IPS DF 6.9 (cell line): ENCODE measurements around the gene ATP5F1D.

Experiments used
- DNase-seq: peaks from one replicate; pipeline ENCODE4 v3.0.0-alpha.2; 2013; ENCODE audit warnings: low read depth, low spot score
- H3K27ac ChIP-seq: one replicate; pipeline ENCODE4 v1.5.1; 2013; ENCODE audit warnings: low read length, control low read depth
- H3K27me3 ChIP-seq: 2 replicates; pipeline ENCODE4 v1.6.1; 2013; ENCODE audit warnings: mild to moderate bottlenecking, low read length; ENCODE audit not compliant: control insufficient read depth, insufficient read depth
- H3K36me3 ChIP-seq: 2 replicates; pipeline ENCODE4 v1.6.1; 2013; ENCODE audit warnings: low read length; ENCODE audit not compliant: control insufficient read depth, insufficient read depth
- H3K4me1 ChIP-seq: 2 replicates; pipeline ENCODE4 v1.6.1; 2013; ENCODE audit warnings: low read length; ENCODE audit not compliant: control insufficient read depth, insufficient read depth
- H3K4me3 ChIP-seq: 2 replicates; pipeline ENCODE4 v1.5.1; 2013; ENCODE audit warnings: mild to moderate bottlenecking, low read length
- H3K9me3 ChIP-seq: 2 replicates; pipeline ENCODE4 v1.6.1; 2013; ENCODE audit warnings: low read length, inconsistent platforms; ENCODE audit not compliant: control insufficient read depth, insufficient read depth
- WGBS: extraction: QIAGEN DNeasy Blood & Tissue Kit; methylation state at CpG from one replicate; pipeline ENCODE4 v1.1.7; 2013; ENCODE audit warnings: mixed read lengths, missing lambda C conversion rate; ENCODE audit not compliant: insufficient read length, insufficient coverage; 5-methylcytosine and 5-hydroxymethylcytosine counted together

Gene ATP5F1D

DNA sequence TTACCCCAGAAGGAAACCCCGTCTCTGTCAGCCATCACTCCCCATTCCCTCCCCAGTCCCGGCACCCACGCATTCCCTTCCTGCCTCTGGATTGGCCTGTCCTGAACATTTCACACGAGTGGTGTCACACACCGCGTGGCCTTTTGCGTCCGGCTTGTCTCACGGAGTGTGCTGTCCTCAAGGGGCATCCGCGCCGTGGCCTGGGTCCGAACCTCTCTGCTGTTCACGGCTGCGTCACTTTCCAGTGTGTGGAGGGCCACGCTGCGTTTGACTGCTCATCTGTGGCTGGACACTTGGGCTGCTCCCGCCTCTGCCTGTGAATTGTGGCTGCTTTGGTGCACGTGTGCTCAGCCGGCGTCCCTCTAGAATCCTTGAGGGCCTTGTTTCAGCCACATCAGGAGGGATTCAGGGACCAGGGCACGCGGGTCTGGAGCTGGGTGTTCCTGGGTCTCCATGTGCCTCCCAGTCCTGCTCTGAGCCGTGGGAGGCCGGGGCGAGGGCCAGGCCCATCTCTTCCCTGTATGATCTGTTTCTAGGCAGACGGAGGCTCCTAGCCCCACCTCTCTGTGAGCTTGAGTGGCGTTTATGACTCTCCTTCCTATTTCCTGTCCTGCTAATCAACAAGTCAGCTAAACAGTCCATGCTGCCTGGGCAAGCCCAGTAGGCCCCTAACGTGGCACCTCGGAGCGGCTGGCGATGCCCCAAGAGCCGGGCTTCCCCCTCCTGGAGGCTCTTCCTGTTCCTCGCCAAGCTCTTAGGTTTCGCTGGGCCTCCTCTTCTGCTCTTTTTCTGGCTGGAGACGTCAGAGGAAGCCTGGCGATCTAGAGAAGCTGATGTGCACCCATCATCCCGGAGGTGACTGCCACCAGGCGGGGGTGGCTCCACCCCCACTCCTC, 27.9 kb upstream of the ATP5F1D start:
- peaks cover 3% of the 10 kb centered on the region; the same call in 1 of the 2 replicates for H3K36me3 ChIP-seq

DNA sequence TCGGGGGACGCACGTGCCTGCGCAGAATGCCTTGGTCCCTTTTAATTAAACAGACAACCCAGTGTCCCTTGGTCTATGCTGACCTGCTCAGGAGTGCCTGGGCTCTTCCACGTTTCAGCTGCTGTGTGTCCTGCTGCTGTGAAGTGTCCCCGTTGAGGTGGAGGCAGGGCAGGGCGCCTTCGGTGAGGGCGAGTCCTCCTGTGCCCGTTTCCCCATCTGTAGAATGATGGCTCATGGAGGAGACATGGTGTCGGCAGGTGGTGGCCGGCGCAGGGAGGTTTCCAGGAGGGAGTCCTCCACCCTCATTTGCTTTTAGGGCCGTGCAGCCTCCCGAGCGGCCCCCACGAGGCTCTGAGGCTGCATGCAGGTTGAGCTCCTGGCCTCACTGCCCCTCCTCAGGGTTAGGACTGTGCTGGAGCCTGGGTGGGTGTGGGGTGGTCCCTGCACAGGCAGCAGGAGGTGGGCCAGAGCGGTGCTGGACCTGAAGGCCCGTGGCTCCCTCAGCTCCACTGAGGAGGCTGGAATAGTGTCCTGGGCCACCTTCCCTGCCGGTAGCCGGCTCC, 27.2 kb upstream of the ATP5F1D start:
- H3K27ac ChIP-seq = no peak overlapping the region
- no CpG with 5 or more reads among the region's 21 CpGs for WGBS
- H3K4me1 ChIP-seq = peaks cover 4% of the 10 kb centered on the region; the same call in 1 of the 2 replicates
- DNase-seq = no peak
- no peaks in the 10 kb centered on the region for H3K27me3 ChIP-seq
- peaks cover 3% of the 10 kb centered on the region; the same call in 1 of the 2 replicates for H3K36me3 ChIP-seq
- no peaks in the 10 kb centered on the region for H3K9me3 ChIP-seq
- H3K4me3 ChIP-seq = no peak overlapping the region

More for the DNA sequence above, 27.9 kb upstream of the ATP5F1D start:
- H3K4me1 ChIP-seq = peaks cover 4% of the 10 kb centered on the region; the same call in 1 of the 2 replicates
- no peaks in the 10 kb centered on the region for H3K9me3 ChIP-seq
- WGBS = no CpG with 5 or more reads among the region's 39 CpGs
- no peak overlapping the region for H3K27ac ChIP-seq
- no peaks in the 10 kb centered on the region for H3K27me3 ChIP-seq
- no peak for DNase-seq
- H3K4me3 ChIP-seq = no peak overlapping the region

DNA sequence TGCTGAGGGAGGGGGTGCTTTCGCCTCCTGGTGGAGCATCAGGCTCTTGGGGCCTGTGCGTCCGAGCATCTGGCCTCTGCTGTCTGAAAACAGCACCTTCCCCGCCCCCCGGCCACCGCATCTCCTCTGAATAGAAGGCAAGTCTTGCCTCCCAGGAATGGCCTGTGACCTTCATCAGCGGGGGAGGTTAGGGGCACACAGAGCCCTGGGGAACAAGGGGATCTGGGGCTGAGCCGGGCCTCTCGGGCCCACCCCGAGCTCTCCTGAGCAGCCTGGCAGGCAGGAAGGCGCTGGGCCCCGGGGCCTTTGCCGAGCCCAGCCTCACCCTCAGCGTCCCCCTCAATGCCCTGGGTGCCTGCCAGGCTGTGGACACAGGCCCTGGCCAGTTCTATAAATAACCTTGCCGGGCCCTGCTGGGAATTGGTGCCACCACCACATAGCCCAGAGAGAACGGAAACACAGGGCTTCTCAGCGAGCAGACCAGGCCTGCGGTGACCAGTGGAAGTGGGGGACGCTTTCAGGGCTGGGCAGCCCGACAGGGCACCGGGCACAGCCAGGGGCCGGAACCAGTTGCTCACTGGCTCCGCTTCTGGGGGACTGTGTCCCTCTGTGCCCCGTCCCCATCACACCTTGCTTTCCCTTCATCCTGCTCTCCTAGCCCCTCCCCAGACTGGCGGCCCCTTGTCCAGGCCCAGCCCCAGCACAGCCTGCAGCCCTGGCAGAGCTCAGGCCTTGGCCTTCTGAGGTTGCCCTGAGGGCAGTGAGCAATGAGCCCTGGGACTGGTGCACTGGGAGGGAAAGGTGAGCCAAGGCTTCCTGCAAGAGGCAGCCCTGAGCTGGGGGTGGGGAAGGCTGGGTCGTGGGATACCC, 26.5 kb upstream of the ATP5F1D start:
- no peaks in the 10 kb centered on the region for H3K9me3 ChIP-seq
- H3K36me3 ChIP-seq = peaks cover 3% of the 10 kb centered on the region; the same call in 1 of the 2 replicates
- peaks cover 4% of the 10 kb centered on the region; the same call in 1 of the 2 replicates for H3K4me1 ChIP-seq
- WGBS = no CpG with 5 or more reads among the region's 26 CpGs
- H3K27me3 ChIP-seq = no peaks in the 10 kb centered on the region
- H3K27ac ChIP-seq = no peak overlapping the region
- no peak overlapping the region for H3K4me3 ChIP-seq
- DNase-seq = no peak

DNA sequence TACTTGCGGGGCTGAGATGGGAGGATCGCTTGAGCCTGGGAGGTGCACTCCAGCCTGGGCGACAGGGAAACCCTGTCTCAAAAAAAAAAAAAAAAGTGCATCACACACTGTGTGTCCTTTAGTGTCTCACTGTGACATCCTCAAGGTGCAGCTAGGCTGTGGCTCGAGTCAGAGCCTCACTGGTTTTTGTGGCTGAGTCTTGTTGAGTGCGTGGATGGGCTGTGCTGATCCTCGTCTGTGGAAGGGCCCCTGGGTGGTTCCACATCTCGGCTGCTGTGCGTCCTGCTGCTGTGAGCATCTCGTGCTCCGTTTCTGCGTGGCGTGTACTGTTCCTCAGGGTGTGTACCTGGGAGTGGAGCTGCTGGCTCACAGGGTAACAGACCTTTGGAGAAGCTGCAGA, 24.8 kb upstream of the ATP5F1D start:
- no peaks in the 10 kb centered on the region for H3K27me3 ChIP-seq
- no peaks in the 10 kb centered on the region for H3K9me3 ChIP-seq
- no peak for DNase-seq
- peaks cover 3% of the 10 kb centered on the region; the same call in 1 of the 2 replicates for H3K36me3 ChIP-seq
- no peak overlapping the region for H3K4me3 ChIP-seq
- no CpG with 5 or more reads among the region's 12 CpGs for WGBS
- H3K4me1 ChIP-seq = no peaks in the 10 kb centered on the region
- H3K27ac ChIP-seq = no peak overlapping the region

DNA sequence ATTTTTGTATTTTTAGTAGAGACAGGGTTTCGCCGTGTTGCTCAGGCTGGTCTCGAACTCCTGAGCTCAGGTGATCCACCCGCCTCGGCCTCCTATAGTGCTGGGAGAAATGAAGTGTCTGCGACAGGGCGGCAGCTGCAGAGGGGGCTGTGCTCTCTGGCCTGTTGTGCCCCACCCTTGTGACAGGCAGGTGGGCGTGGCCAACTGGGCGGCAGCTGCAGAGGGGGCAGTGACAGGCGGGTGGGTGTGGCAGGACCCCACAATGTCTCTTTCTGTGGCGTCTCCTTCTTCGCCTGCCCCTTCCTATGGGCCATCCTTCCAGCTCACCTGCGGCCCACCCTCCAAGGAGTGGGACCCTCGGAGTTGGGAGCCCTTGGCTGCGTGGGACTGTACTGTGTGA, 24.2 kb upstream of the ATP5F1D start:
- no peak for DNase-seq
- peaks cover 3% of the 10 kb centered on the region; the same call in 1 of the 2 replicates for H3K36me3 ChIP-seq

DNA sequence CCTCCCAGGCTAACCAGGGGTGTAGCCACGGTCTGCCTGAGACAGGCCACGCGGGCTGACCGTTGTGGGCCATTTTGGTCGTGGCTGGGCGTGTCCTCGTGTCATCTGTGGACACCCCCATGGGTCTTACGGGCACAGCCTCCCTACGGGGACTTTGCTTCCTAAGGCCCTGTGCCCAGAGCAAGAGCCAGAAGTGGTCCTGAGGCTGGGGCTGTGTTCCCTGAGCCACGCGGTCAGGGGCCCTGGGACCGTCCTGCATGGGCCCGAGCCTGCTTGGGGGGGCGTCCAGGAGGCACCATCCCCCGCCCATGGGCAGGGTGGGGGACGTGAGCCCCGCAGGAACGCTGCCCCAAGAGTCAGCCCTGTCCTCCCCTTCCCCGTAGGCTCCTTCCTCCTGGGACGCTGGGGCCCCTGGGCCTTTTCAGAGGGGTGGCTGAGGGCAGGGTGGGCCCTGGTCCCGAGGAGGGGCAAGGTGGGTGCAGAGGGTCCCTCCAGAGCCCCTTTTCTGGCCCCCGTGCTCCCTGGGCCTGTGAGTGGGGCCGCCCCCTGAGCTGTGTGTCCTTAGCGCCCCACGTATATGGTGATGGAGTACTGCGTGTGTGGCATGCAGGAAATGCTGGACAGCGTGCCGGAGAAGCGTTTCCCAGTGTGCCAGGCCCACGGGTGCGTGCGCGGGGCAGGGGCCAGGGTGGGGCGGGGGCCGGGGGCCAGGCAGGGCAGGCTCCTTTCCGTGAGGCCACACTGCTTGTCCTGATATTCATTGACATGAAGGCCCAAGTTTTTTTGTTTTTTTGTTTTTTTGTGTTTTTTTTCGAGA, 22.6 kb upstream of the ATP5F1D start:
- Histone ChIP-seq H3K9me3 (no peaks in the 10 kb centered on the region), H3K27ac (no peak overlapping the region), H3K4me3 (no peak overlapping the region), H3K27me3 (no peaks in the 10 kb centered on the region), H3K36me3 (peaks cover 6% of the 10 kb centered on the region; the same call in 1 of the 2 replicates), H3K4me1 (no peaks in the 10 kb centered on the region)
- no CpG with 5 or more reads among the region's 37 CpGs for WGBS
- no peak for DNase-seq

More for the DNA sequence above, 24.2 kb upstream of the ATP5F1D start:
- Histone ChIP-seq H3K9me3 (no peaks in the 10 kb centered on the region), H3K27me3 (no peaks in the 10 kb centered on the region), H3K4me3 (no peak overlapping the region), H3K27ac (no peak overlapping the region), H3K4me1 (no peaks in the 10 kb centered on the region)
- WGBS = no CpG with 5 or more reads among the region's 15 CpGs

DNA sequence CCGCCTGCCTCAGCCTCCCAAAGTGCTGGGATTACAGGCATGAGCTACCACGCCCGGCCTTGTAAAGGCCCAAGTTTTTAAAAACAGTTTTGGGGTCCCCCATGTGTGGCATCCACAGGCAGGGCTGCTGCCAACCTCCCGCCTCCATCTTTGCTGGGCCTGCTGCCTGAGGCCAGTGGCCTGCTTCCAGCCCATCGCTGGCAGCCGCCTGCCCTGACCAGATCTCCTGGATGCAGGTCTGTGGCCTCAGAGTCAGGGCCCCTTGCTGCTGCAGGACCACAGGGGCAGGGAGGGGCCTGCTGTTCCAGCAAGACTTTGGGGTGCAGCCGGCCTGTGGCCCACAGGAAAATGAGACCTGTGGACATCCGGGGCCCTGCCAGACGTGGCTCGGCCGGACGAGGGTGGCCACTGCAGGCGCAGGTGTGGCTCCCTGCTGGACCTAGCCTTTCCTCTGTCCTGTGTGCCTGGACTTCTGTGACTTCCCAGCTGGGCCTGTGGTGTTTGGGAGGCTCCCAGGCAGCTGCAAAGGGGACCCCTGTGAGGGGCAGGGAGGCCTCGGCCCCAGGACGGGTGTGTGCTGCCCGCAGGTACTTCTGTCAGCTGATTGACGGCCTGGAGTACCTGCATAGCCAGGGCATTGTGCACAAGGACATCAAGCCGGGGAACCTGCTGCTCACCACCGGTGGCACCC, 21.6 kb upstream of the ATP5F1D start:
- H3K4me3 ChIP-seq = no peak overlapping the region
- no peaks in the 10 kb centered on the region for H3K9me3 ChIP-seq
- peaks cover 10% of the 10 kb centered on the region; the same call in 1 of the 2 replicates for H3K36me3 ChIP-seq
- no peaks in the 10 kb centered on the region for H3K27me3 ChIP-seq
- no peaks in the 10 kb centered on the region for H3K4me1 ChIP-seq
- DNase-seq = no peak
- WGBS = no CpG with 5 or more reads among the region's 19 CpGs
- H3K27ac ChIP-seq = no peak overlapping the region

DNA sequence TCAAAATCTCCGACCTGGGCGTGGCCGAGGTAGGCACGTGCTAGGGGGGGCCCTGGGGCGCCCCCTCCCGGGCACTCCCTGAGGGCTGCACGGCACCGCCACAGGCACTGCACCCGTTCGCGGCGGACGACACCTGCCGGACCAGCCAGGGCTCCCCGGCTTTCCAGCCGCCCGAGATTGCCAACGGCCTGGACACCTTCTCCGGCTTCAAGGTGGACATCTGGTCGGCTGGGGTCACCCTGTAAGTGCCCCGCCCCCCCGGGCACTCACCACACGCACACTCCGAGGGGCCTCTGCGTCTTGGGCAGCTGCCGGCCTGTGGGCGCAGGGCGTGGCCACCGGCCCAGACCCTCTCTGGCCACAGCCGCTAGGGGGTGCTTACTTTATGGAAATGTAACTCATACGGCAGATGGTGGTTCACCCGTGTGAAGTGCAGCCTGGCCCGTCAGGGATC, 21.0 kb upstream of the ATP5F1D start:
- Histone ChIP-seq H3K27me3 (no peaks in the 10 kb centered on the region), H3K27ac (no peak overlapping the region), H3K9me3 (no peaks in the 10 kb centered on the region), H3K36me3 (peaks cover 10% of the 10 kb centered on the region; the same call in 1 of the 2 replicates), H3K4me1 (no peaks in the 10 kb centered on the region), H3K4me3 (no peak overlapping the region)
- DNase-seq = no peak
- WGBS = no CpG with 5 or more reads among the region's 33 CpGs
